Measurements from ENCODE around the gene PPM1J.

The PPM1J gene

GRCh38 chr1:112711041-112711440 is 4.1 kb downstream of the PPM1J start:
- H3K9ac ChIP-seq (ENCODE audit: low read length): no peak overlapping the region
- H3K4me3 ChIP-seq (ENCODE audit: low read depth in 1 of 2, low read length in 2 of 2): no peak overlapping the region
- H3K9me3 ChIP-seq (ENCODE audit: low read length): no peaks in the 10 kb centered on the region
- H3K27ac ChIP-seq (ENCODE audit: low read depth, low read length): no peak overlapping the region
- peaks cover 14% of the 10 kb centered on the region for H3K4me1 ChIP-seq (ENCODE audit: insufficient read depth, low read length)
- no peaks in the 10 kb centered on the region for H3K27me3 ChIP-seq (ENCODE audit: control insufficient read depth in 1 of 2, insufficient read depth in 2 of 2, low read length in 2 of 2)
- no peaks in the 10 kb centered on the region for H3K36me3 ChIP-seq (ENCODE audit: insufficient read depth, low read length)

GRCh38 chr1:112710586-112710985 is 4.5 kb downstream of the PPM1J start:
- Histone ChIP-seq H3K27ac (ENCODE audit: low read depth, low read length) (no peak overlapping the region), H3K36me3 (ENCODE audit: insufficient read depth, low read length) (no peaks in the 10 kb centered on the region), H3K27me3 (ENCODE audit: control insufficient read depth in 1 of 2, insufficient read depth in 2 of 2, low read length in 2 of 2) (no peaks in the 10 kb centered on the region), H3K4me3 (ENCODE audit: low read depth in 1 of 2, low read length in 2 of 2) (no peak overlapping the region), H3K4me1 (ENCODE audit: insufficient read depth, low read length) (peaks cover 14% of the 10 kb centered on the region), H3K9me3 (ENCODE audit: low read length) (no peaks in the 10 kb centered on the region), H3K9ac (ENCODE audit: low read length) (no peak overlapping the region)

GRCh38 chr1:112710159-112710558 is 5.0 kb downstream of the PPM1J start:
- no peak overlapping the region for H3K4me3 ChIP-seq (ENCODE audit: low read depth in 1 of 2, low read length in 2 of 2)
- no peaks in the 10 kb centered on the region for H3K36me3 ChIP-seq (ENCODE audit: insufficient read depth, low read length)
- H3K27me3 ChIP-seq (ENCODE audit: control insufficient read depth in 1 of 2, insufficient read depth in 2 of 2, low read length in 2 of 2): no peaks in the 10 kb centered on the region
- H3K4me1 ChIP-seq (ENCODE audit: insufficient read depth, low read length): peaks cover 17% of the 10 kb centered on the region
- no peaks in the 10 kb centered on the region for H3K9me3 ChIP-seq (ENCODE audit: low read length)
- no peak overlapping the region for H3K27ac ChIP-seq (ENCODE audit: low read depth, low read length)
- H3K9ac ChIP-seq (ENCODE audit: low read length): no peak overlapping the region

GRCh38 chr1:112708489-112708888 is 6.6 kb downstream of the PPM1J start:
- H3K4me1 ChIP-seq (ENCODE audit: insufficient read depth, low read length): peaks cover 33% of the 10 kb centered on the region
- H3K27ac ChIP-seq (ENCODE audit: low read depth, low read length): no peak overlapping the region
- H3K9ac ChIP-seq (ENCODE audit: low read length): no peak overlapping the region
- H3K27me3 ChIP-seq (ENCODE audit: control insufficient read depth in 1 of 2, insufficient read depth in 2 of 2, low read length in 2 of 2): no peaks in the 10 kb centered on the region
- H3K36me3 ChIP-seq (ENCODE audit: insufficient read depth, low read length): no peaks in the 10 kb centered on the region
- H3K4me3 ChIP-seq (ENCODE audit: low read depth in 1 of 2, low read length in 2 of 2): no peak overlapping the region
- H3K9me3 ChIP-seq (ENCODE audit: low read length): no peaks in the 10 kb centered on the region

DNA sequence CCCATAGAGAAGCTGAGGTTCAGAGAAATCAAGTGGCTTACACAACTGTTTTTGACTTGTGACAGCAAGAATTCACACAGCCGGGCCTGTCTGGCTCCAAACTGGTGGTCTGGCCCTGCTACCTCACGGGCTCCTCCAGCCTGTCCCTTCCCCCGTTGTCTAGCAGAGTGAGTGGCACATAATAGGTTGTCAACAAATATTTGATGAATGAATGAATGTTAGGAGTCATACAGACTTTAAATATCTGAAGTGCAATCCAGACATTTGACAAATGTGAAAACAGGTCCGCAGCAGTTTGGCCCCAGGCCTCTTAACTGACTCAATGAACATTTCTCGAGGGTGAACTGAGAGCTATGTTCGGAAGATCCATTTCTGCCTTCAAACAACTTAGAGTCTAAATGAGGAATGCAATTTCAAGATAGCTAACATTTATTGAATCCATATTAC is 7.1 kb downstream of the PPM1J start:
- Histone ChIP-seq H3K9me3 (ENCODE audit: low read length) (no peaks in the 10 kb centered on the region), H3K27ac (ENCODE audit: low read depth, low read length) (no peak overlapping the region), H3K4me3 (ENCODE audit: low read depth in 1 of 2, low read length in 2 of 2) (no peak overlapping the region), H3K9ac (ENCODE audit: low read length) (no peak overlapping the region), H3K27me3 (ENCODE audit: control insufficient read depth in 1 of 2, insufficient read depth in 2 of 2, low read length in 2 of 2) (no peaks in the 10 kb centered on the region), H3K4me1 (ENCODE audit: insufficient read depth, low read length) (peaks cover 36% of the 10 kb centered on the region), H3K36me3 (ENCODE audit: insufficient read depth, low read length) (peaks cover 4% of the 10 kb centered on the region)

DNA sequence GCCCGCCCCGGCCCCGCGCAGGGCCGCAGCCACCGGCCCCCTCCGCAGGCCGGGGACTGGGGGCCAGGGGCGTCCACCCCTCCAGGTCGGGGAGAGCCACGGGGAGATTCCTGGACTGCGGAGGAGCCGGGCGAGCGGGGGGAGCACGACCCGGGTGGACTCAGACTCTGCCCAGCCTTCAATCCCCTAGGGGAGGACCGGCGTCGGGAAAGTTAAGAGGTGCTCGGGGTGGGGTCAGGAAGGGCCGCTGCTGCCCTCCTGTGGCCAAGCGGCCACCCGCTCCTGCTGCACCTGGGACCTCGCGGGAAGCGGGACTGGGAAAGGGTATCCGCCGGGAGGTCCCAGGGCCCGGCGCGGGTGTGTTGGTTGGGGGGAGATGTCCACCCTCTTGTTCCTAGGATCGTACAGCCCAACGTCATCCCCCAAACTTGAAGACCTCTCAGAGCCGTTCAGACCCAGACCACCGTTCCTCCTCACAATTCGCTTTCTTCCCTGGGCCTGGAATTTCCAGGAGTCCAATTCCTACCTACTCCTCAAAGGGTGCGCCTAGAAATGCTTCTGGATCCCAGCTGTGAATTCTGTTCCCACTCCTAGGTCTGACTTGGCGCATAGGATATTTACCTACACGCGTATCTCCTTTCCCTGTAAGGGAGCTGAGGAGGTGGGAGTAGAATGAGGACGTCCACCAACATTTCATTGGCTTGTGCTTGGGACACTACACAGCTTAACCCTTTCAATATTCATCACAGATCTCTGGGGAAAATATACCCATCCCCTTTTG is 7.7 kb downstream of the PPM1J start:
- Histone ChIP-seq H3K4me1 (ENCODE audit: insufficient read depth, low read length) (peaks cover 42% of the 10 kb centered on the region), H3K4me3 (ENCODE audit: low read depth in 1 of 2, low read length in 2 of 2) (peak overlapping the region; percentile 81 to 95), H3K9me3 (ENCODE audit: low read length) (no peaks in the 10 kb centered on the region), H3K27ac (ENCODE audit: low read depth, low read length) (peak overlapping the region; percentile 70), H3K27me3 (ENCODE audit: control insufficient read depth in 1 of 2, insufficient read depth in 2 of 2, low read length in 2 of 2) (no peaks in the 10 kb centered on the region), H3K9ac (ENCODE audit: low read length) (no peak overlapping the region), H3K36me3 (ENCODE audit: insufficient read depth, low read length) (peaks cover 10% of the 10 kb centered on the region)

- Histone ChIP-seq H3K36me3 (ENCODE audit: insufficient read depth, low read length) (peaks cover 18% of the 10 kb centered on the region), H3K4me1 (ENCODE audit: insufficient read depth, low read length) (peaks cover 49% of the 10 kb centered on the region), H3K9ac (ENCODE audit: low read length) (peak within 1 kb of the TSS; percentile 92), H3K27ac (ENCODE audit: low read depth, low read length) (peak within 1 kb of the TSS; percentile 96), H3K27me3 (ENCODE audit: control insufficient read depth in 1 of 2, insufficient read depth in 2 of 2, low read length in 2 of 2) (no peaks in the 10 kb centered on the region), H3K9me3 (ENCODE audit: low read length) (no peaks in the 10 kb centered on the region), H3K4me3 (ENCODE audit: low read depth in 1 of 2, low read length in 2 of 2) (peak within 1 kb of the TSS; percentile 81 to 95)
Measured at GRCh38 chr1:112706505-112707220, 8.5 kb downstream of the PPM1J start, which contains the start of gene RHOC. Gene RHOC (minus strand): TSS chr1:112707127. CDS start chr1:112703799, 3,328 bp downstream.

- peaks cover 65% of the 10 kb centered on the region for H3K4me1 ChIP-seq (ENCODE audit: insufficient read depth, low read length)
Measured at GRCh38 chr1:112704934-112705627, 10.1 kb downstream of the PPM1J start.

DNA sequence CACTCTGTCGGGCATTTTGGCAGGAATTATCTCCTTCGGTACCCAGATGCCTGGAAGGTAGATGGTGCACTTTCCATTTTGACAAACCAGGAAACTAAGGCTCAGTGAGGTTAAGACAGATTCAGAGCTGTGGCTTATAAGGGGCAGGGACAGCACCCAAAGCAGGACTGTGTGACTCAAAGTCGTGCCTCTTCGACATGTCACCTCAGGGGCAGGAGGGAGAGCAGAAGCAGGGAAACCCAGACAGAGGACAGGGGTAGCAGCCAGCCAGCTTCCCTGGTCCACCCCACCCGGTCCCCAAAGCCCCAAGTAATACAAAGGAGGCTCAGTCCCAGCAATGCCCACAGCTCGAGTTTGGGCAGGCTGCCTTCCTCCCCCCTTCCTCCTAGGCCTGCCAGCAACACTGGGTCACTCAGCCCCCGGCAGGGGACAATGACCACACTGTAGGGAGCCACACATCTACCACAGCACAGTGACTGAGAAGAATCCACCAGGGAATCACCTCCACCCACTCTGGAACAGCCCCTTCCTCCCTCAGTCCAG is 10.7 kb downstream of the PPM1J start:
- Histone ChIP-seq H3K4me1 (ENCODE audit: insufficient read depth, low read length) (peaks cover 71% of the 10 kb centered on the region), H3K27me3 (ENCODE audit: control insufficient read depth in 1 of 2, insufficient read depth in 2 of 2, low read length in 2 of 2) (no peaks in the 10 kb centered on the region), H3K9ac (ENCODE audit: low read length) (peak overlapping the region; percentile 92), H3K9me3 (ENCODE audit: low read length) (no peaks in the 10 kb centered on the region), H3K27ac (ENCODE audit: low read depth, low read length) (peak overlapping the region; percentile 96), H3K4me3 (ENCODE audit: low read depth in 1 of 2, low read length in 2 of 2) (peak overlapping the region; percentile 12 to 81), H3K36me3 (ENCODE audit: insufficient read depth, low read length) (peaks cover 29% of the 10 kb centered on the region)

More at GRCh38 chr1:112704934-112705627, 10.1 kb downstream of the PPM1J start:
- peak overlapping the region; percentile 92 for H3K9ac ChIP-seq (ENCODE audit: low read length)
- no peaks in the 10 kb centered on the region for H3K9me3 ChIP-seq (ENCODE audit: low read length)
- H3K36me3 ChIP-seq (ENCODE audit: insufficient read depth, low read length): peaks cover 25% of the 10 kb centered on the region
- peak overlapping the region; percentile 96 for H3K27ac ChIP-seq (ENCODE audit: low read depth, low read length)
- H3K27me3 ChIP-seq (ENCODE audit: control insufficient read depth in 1 of 2, insufficient read depth in 2 of 2, low read length in 2 of 2): no peaks in the 10 kb centered on the region
- peak overlapping the region; percentile 81 to 95 for H3K4me3 ChIP-seq (ENCODE audit: low read depth in 1 of 2, low read length in 2 of 2)

DNA sequence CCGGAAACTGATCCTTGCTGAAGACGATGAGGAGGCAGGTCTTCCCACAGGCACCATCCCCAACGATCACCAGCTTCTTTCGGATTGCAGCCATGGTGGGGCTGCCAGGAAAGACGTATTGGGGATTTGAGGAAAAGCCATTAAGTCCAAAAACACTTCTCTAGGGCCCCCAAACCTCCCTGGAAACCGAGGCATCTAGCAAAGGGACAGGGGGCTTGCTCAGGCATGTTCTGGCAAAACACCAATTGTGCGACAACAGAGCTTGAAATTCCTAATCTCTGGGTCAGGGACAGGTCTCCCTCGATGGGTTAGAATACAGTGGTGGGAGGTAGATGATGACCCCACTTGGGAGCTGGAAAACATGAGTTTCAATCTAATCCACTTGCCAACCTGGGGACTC is 11.4 kb downstream of the PPM1J start:
- H3K4me1 ChIP-seq (ENCODE audit: insufficient read depth, low read length): peaks cover 72% of the 10 kb centered on the region
- H3K9ac ChIP-seq (ENCODE audit: low read length): no peak overlapping the region
- peaks cover 35% of the 10 kb centered on the region for H3K36me3 ChIP-seq (ENCODE audit: insufficient read depth, low read length)
- no peak overlapping the region for H3K4me3 ChIP-seq (ENCODE audit: low read depth in 1 of 2, low read length in 2 of 2)
- H3K27ac ChIP-seq (ENCODE audit: low read depth, low read length): no peak overlapping the region
- H3K27me3 ChIP-seq (ENCODE audit: control insufficient read depth in 1 of 2, insufficient read depth in 2 of 2, low read length in 2 of 2): no peaks in the 10 kb centered on the region
- no peaks in the 10 kb centered on the region for H3K9me3 ChIP-seq (ENCODE audit: low read length)
